Measurements from ENCODE around the gene HRH4. TPM values are rescaled to one million over a fixed set of nuclear protein-coding genes. Genes with fewer than 3 reads are reported as not detected.
A peak's percentile ranks its signal among the peaks of the same experiment; 100 is the strongest.

The HRH4 gene
- total RNA-seq, 2 donors from 2014 or later, result 2.5 TPM; not detected in 1

- no peaks in the 10 kb centered on the region for H3K9me3 ChIP-seq
Observed at GRCh38 chr18:24485681-24486080, 25.2 kb downstream of the HRH4 start.

GRCh38 chr18:24486684-24487083 is 26.2 kb downstream of the HRH4 start:
- H3K27ac ChIP-seq, result no peak overlapping the region
- no peak overlapping the region for H3K4me3 ChIP-seq
- ATAC-seq (ENCODE audit: insufficient number of reproducible peaks, low FRiP score, low read depth) (no peak), DNase-seq (ENCODE audit: low spot score) (no peak)
- H3K36me3 ChIP-seq, result no peaks in the 10 kb centered on the region
- H3K4me1 ChIP-seq (ENCODE audit: control insufficient read depth in 1 of 2, low read depth in 2 of 2), result no peaks in the 10 kb centered on the region
- no peaks in the 10 kb centered on the region for H3K9me3 ChIP-seq
- no peaks in the 10 kb centered on the region for H3K27me3 ChIP-seq (replicated peaks; ENCODE audit: insufficient read depth)
- TF ChIP-seq CTCF (IDR thresholded peaks at IDR 0.05), result no peak

More at GRCh38 chr18:24485681-24486080, 25.2 kb downstream of the HRH4 start:
- no peak for TF ChIP-seq CTCF (IDR thresholded peaks at IDR 0.05)
- Histone ChIP-seq H3K4me3 (no peak overlapping the region), H3K36me3 (no peaks in the 10 kb centered on the region), H3K4me1 (ENCODE audit: control insufficient read depth in 1 of 2, low read depth in 2 of 2) (no peaks in the 10 kb centered on the region), H3K27me3 (replicated peaks; ENCODE audit: insufficient read depth) (no peaks in the 10 kb centered on the region), H3K27ac (no peak overlapping the region)
- DNase-seq (ENCODE audit: low spot score) (no peak), ATAC-seq (ENCODE audit: insufficient number of reproducible peaks, low FRiP score, low read depth) (no peak)

GRCh38 chr18:24488824-24489493 is 28.5 kb downstream of the HRH4 start:
- H3K27me3 ChIP-seq (replicated peaks; ENCODE audit: insufficient read depth), result no peaks in the 10 kb centered on the region
- DNase-seq (ENCODE audit: low spot score) (no peak), ATAC-seq (ENCODE audit: insufficient number of reproducible peaks, low FRiP score, low read depth) (no peak)
- H3K36me3 ChIP-seq, result no peaks in the 10 kb centered on the region
- no peaks in the 10 kb centered on the region for H3K9me3 ChIP-seq
- no peak overlapping the region for H3K4me3 ChIP-seq
- H3K27ac ChIP-seq, result no peak overlapping the region
- TF ChIP-seq CTCF (IDR thresholded peaks at IDR 0.05), result peak; percentile 75
- H3K4me1 ChIP-seq (ENCODE audit: control insufficient read depth in 1 of 2, low read depth in 2 of 2), result no peaks in the 10 kb centered on the region

DNA sequence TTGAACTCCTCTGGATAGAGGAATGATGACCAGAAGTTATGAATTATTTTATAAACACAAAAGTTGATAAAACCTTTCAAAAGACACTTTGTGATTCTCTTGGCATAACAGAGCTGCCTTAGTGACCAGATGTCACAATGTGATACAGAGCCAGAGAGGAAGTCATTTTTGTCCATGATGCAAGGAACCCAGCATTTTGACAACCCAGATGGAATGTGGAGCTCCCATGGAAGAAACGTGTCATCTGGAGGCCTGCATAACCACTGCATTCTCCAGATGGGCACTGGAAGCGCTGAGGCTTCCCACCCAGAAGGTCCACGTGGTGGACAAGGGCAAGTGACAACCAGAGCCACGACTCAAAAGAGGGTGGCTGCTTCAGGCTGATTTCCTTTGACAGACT is 30.1 kb downstream of the HRH4 start:
- ATAC-seq (ENCODE audit: insufficient number of reproducible peaks, low FRiP score, low read depth) (no peak), DNase-seq (ENCODE audit: low spot score) (no peak)
- TF ChIP-seq CTCF (IDR thresholded peaks at IDR 0.05), result no peak

DNA sequence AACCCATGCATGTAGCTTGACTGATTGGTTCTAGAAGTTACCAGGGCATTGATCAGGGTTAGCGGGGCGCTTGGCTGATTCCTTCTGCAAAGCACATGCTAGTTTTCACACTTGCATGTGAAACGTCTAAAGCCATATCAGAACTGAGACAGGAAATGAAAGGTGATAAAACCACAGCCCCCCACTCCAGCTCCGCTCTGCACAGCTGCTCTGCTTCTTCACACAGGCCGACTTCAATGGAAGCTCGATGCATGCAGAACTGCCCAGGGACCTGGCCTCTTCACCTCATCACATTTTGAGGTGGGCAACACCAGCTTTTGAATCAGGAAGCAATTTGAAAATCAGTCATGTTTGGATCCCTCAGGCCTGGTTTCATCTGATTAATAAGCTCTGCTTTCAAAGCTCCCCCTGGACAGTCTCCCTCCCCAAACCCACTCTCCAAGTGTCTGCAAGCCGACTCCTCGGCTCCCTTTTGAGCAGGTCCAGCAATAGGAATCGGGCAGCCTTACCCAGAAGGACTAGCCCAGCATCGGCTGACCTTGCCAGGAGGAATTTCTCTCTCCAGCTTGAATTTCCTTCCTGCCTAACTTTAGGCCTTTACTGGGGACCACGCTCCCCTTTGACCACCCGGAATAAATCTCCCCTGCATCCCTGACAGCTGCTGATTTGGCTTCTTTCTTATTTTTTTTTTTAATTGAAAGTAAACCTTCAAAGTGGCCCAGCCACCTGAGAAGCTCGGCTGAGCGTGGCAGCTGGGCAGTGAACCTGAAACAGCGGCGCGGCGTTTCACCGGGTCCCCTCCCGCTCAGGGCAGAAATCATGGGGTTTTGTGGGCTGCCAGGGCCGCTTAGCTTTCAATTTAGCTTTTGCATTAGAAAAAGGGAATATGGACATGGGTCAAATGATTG is 31.7 kb downstream of the HRH4 start:
- no peak overlapping the region for H3K27ac ChIP-seq
- no peaks in the 10 kb centered on the region for H3K9me3 ChIP-seq
- TF ChIP-seq CTCF (IDR thresholded peaks at IDR 0.05), result no peak
- H3K4me1 ChIP-seq (ENCODE audit: control insufficient read depth in 1 of 2, low read depth in 2 of 2), result no peaks in the 10 kb centered on the region
- H3K4me3 ChIP-seq, result no peak overlapping the region
- DNase-seq (ENCODE audit: low spot score) (no peak), ATAC-seq (ENCODE audit: insufficient number of reproducible peaks, low FRiP score, low read depth) (no peak)
- H3K27me3 ChIP-seq (replicated peaks; ENCODE audit: insufficient read depth), result no peaks in the 10 kb centered on the region
- no peaks in the 10 kb centered on the region for H3K36me3 ChIP-seq

More for the DNA sequence above, 30.1 kb downstream of the HRH4 start:
- Histone ChIP-seq H3K4me3 (no peak overlapping the region), H3K27ac (no peak overlapping the region), H3K4me1 (ENCODE audit: control insufficient read depth in 1 of 2, low read depth in 2 of 2) (no peaks in the 10 kb centered on the region), H3K27me3 (replicated peaks; ENCODE audit: insufficient read depth) (no peaks in the 10 kb centered on the region), H3K9me3 (no peaks in the 10 kb centered on the region), H3K36me3 (no peaks in the 10 kb centered on the region)
